IPS-NIHi7 (cell line): ENCODE measurements around the gene ALOX15B.
"Not testable (repeated sequence)": the region's sequence is repeated elsewhere in the genome, so short reads cannot be mapped to it uniquely, and the experiment has no call there.

Experiments
- DNase-seq: peaks from one replicate; pipeline ENCODE4 v3.0.0; 2012; ENCODE audit warnings: mixed read lengths; ENCODE audit errors: extremely low spot score

Gene ALOX15B

GRCh38 chr17:8062807-8063483 lies 24.1 kb downstream of the ALOX15B start:
- no peak for DNase-seq

GRCh38 chr17:8063761-8064534 lies 25.1 kb downstream of the ALOX15B start:
- DNase-seq: no peak

- DNase-seq: no peak
These were observed 25.7 kb downstream of the ALOX15B start for GRCh38 chr17:8064561-8065019.

- DNase-seq: no peak
These were observed 28.2 kb downstream of the ALOX15B start for GRCh38 chr17:8066841-8067775.

- no peak for DNase-seq
These were observed 28.9 kb downstream of the ALOX15B start for GRCh38 chr17:8067806-8068205.

GRCh38 chr17:8068736-8069586 lies 30.1 kb downstream of the ALOX15B start:
- DNase-seq: no peak

- DNase-seq: no peak
These were observed 30.7 kb downstream of the ALOX15B start for GRCh38 chr17:8069587-8069860.

GRCh38 chr17:8071496-8071895 lies 32.6 kb downstream of the ALOX15B start:
- DNase-seq: no peak

GRCh38 chr17:8072341-8072728 lies 33.5 kb downstream of the ALOX15B start:
- no peak for DNase-seq

- peak; percentile 43 for DNase-seq
These were observed 34.0 kb downstream of the ALOX15B start for GRCh38 chr17:8072729-8073461.

- peak; percentile 87 for DNase-seq
These were observed 35.0 kb downstream of the ALOX15B start for GRCh38 chr17:8073627-8074484.

- no peak for DNase-seq
These were observed 35.7 kb downstream of the ALOX15B start for GRCh38 chr17:8074554-8074953.

GRCh38 chr17:8075081-8075480 lies 36.2 kb downstream of the ALOX15B start:
- no peak for DNase-seq

- DNase-seq: no peak
These were observed 36.9 kb downstream of the ALOX15B start for GRCh38 chr17:8075574-8076342.

- no peak for DNase-seq
These were observed 37.8 kb downstream of the ALOX15B start for GRCh38 chr17:8076502-8077266.

GRCh38 chr17:8077939-8078338 lies 39.1 kb downstream of the ALOX15B start:
- not testable (repeated sequence) for DNase-seq

- peak; percentile 92 for DNase-seq
These were observed 40.7 kb downstream of the ALOX15B start for GRCh38 chr17:8079291-8080207.
